GM18861 (cell line): Measurements from ENCODE around the gene KIAA0408.
"Not testable (repeated sequence)": the region's sequence is repeated elsewhere in the genome, so short reads cannot be mapped to it uniquely, and the experiment has no call there.

ENCODE experiments used
- ATAC-seq: cut with Tn5 transposase; IDR thresholded peaks from one replicate; pipeline ENCODE4 v1.9.1; 2021; ENCODE audit not compliant: unreplicated experiment

The KIAA0408 gene

DNA sequence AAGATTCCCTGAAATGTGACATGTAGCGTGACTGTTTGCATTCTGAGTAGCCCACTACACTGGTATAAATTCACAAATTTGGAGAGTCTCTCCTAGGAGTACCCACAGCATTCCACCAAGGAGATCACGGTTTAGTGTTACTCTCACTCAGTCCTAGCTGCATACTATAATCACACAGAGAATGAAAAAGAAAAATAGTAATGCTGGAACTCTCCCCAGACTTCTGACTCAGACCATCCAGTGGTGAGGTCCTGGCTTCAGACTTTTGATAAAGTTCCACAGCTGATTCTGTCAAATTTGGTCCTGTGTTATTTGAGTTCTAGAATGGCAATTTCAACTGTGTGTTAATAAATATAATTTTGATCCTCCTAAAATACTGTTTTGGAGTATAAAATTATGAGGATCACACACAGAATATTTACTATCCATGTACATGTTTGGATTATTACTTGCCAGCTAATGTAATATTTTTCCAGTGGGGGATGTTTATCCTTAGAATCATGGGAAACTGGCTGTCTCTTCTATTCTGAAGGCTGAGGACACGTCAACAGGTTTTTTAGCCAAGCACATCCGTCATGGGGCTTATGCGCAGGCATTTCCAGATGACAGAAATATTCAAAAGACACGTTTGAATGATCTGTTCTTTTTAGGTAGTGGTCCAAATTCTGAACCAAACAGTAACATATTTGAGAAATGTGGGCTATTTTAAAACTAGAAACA is 5.1 kb upstream of the KIAA0408 start:
- ATAC-seq = no peak

DNA sequence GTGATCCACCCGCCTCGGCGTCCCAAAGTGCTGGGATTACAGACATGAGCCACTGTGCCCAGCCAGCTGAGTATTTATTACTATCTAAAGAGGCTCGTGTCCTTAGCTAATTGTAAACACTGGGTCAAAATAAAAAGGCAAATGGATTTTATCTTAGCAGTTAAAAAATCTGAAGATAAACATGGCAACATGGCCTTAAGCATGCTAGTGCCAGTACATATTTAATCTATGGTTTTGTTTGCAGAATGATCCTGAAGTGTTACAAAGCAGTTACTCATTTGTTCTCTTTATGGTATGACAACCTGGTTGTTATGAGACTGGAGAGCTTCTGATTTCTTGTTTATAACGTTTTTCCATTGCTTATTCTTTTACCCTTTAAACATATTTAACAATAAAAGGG is 3.9 kb upstream of the KIAA0408 start:
- no peak for ATAC-seq

DNA sequence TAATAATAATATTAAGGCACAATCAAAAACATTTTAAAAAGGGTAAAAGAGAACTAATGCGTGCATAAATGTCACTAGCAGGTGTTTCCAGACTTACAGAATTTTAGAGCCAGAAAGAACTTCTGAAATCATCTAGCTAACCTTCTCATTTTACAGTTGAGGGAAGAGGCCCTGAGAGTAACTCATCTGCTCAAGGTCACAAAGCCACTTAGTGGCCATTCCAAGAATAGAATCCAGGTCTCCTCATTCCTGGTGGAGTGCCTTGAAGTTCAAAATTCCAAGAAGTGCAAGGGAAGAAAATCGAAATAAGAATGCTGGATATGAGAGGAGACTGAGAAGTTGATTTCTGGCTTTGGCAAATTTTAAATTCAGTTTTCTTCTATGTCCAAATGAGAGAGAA is 3.2 kb upstream of the KIAA0408 start:
- no peak for ATAC-seq

DNA sequence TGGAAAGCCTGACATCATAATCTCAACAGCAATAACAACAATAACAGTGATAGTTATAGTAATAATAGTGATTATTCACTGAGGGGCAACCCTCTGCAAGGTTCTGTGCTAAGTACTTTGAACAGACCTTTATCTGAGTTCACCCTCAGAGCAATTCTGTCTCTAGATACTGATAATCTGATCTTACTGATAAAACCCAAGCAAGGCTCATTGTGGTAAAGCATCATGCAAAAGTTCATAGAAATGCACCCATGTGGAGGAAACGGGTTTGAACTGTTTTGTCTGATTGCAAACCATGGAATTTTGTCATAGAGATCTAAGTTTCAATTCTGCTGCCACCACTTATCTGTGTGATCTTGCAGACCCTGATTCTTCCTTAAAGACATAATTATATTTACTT is 1.3 kb upstream of the KIAA0408 start:
- ATAC-seq = no peak

DNA sequence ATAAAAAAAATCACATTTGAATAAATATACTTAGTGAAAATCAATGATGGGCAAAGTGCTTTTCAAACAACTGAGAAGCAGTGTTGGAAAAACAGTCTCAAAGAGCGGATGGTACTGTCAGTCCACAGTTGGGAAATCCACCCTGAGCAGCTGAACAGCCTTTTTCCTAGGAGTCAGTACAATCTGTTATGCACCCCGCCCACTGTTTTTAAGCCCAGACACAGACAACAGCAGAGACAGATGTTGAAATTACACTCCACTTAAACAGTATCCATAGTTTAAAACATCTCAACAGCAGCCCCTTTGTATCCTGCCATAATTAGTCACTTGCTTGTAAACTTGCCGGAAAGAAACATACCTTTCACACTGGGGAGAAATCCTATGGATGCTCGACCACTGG is 372 bp downstream of the KIAA0408 start:
- ATAC-seq = no peak

DNA sequence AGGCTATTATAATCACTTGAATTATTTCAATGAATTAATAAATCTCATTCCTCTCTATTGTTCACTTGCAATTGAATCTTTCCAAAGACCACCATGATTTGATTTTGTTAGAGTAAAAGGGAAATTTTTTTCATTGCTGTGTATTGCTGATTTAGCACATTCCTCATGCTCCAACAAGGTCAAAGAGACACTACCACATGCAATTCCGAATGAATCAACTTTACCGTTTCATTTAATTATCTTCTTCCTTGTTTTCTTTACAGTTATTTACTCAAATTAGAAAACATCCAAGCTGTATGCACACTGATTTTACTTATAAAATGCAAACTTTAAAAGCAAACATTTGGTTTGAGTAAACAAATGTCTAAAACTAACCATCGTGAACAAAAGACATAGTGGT is 967 bp downstream of the KIAA0408 start:
- ATAC-seq = no peak

DNA sequence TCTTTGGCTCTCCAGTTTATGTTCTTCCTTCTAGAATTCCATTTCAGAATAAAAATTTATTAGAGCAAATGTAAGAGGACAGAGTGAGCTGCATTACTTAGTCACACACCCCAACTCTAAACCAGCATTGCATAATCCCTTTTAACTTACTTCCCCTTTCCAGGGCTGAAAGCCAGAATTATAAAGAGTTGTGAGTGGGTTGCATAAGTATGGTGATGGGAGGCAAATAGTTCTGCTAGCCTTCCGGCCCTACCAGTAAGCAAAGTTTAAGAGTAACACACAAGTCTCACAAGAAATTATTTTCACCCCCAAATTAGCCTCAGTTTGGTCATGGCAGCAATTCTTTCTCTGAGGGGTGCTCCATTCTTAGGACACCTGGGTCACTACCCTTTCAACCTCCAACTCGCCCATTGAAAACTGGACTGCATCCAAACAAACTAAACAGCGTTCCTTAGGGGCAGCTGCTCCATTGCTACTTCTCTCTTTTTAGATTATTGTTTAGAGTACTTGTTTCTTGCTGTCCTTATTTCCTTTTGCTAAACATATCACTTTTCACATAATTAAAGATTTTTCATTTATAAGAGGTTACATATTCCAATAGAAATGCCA is 1.6 kb downstream of the KIAA0408 start:
- no peak for ATAC-seq

DNA sequence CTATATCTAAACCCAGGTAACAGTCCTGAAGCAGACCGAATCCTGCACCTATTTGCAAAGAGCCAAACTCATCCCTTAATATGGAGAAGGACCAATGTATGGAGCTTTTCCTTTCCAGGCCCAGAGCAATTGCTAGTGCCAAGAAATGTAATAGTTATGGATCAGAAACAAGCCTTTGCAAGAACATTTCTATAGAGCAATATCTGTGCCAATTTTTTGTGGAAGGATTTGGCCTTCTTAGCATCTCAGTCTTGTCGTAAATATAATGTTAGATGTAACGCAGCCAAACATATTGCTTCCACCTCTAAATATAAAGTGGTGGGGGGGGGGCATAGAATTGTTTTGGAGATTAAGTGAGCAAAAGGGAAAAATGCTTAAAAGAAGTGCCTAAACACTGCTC is 2.7 kb downstream of the KIAA0408 start:
- no peak for ATAC-seq

DNA sequence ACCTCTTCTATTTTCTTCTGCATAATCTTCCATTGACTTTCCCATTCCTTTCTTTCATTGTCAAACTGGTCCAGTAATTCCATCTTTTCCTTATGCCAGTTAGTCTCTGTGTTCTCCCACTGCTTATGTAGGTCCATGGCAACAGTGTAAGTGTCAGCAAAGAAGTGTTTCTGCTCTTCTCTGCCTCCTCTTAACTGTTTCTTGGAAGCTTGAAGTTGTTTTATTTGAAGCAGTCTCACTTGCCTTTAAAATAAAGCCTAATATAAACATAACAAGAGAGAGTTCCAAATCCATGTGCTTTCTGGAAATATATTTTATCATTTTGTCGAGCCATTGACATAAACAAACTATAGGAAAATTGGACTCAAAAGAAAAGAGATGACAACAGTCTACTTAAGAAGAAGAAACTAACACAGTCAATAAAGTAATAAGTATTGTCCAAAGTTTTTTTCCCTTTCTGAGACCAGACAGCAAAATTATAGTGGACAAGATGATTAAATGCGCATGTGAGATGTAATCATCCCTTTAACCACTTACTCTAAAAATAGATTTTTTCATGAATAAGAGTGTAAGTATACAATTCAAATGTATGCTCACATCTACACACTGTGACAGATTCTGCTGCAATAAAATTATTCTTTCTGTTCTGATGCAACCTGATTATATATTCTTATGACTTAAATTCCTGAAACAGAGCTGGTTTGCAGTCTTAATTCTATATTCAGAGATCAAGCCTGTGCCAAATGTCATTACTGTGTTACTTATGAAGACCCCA is 5.2 kb downstream of the KIAA0408 start:
- ATAC-seq = no peak

DNA sequence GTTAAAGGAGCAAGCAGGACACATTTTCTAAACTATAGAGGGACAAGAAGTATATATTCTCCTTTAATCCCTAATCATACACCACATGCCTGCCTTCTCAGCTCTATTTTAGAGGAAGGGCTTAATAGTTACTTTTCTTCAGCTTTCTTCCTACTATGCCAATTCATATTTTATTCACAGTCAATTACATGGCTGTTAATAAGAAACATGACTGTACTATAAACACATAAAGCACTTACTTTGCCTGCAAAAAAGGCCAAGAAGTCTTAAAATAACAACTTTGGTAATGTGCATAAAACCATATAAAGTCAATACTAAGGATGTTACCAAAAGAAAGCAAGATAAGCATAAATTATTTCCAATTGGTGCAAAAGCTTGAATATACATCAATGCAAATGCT is 6.4 kb downstream of the KIAA0408 start:
- no peak for ATAC-seq

DNA sequence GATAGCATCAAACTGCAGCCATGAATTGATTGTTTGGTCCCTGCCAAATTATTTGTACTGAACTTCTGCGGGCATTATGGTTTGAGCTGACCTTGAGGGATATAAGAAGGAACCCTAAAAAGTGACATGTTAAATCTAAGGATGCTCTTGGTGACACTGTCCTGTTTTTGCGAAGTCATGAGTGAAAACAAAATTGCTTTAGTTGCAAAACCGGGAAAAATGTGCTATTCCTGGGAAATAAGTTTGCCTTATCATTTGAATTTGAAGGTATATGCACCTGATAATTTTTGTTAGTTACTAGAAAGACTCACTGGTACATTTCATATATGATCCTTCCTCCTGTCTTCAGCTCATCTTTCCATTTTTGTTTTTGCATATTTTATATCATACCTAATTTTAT is 7.8 kb downstream of the KIAA0408 start:
- ATAC-seq = no peak

DNA sequence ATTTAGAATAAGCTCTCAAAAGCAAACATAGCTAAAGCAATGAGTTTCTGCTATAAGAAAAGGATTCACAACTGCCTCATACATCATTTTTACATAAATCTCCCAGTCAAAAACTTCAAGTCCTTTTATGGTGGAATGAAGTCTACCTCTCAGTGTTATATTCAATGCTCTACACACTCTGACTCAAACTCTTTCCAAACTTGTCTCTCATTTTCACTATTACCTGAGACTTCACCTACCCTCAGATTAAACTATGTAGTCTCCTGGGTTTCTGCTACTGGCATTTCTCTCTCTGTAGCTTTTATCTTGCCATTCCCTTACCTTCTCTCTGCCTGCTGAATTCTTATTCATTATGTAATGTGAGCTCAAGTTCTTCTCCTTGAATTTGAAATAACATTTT is 11.4 kb downstream of the KIAA0408 start:
- ATAC-seq = no peak

DNA sequence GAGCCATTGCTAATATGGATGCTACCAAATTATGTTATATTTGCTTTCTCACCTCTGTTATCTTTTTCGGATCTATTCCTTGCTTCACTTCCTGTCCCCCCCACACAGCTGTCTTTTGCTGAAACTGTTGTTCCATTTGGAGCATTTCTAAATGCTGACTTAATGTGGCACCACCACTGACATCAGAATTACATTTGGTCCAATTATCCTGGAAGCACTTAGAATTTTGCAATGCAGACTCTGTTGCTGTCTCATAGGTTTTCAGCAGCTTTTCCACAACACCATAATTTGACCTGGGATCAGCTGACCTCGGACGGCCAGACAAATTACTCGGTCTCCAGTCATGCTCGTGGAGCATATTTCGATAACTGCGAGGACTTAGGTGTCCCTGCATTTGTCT is 12.8 kb downstream of the KIAA0408 start:
- no peak for ATAC-seq

DNA sequence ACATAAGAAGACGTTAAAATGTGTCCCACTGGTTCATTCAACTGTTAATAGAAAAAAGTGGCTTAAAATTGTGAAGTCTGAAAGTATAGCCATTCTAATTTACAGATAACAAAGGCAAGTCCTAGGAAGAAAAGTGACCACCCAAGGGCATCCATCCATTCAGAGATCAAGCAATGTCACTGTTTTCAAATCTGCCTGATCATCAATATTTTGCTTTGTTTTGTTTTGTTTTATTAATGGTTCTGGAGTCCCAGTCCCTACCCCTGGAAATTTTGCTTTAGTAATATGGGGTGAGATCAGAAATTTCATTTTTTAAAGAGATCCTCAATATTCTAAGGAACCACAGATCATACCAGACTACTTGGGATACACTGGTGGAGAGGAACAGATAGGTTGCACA is 17.3 kb downstream of the KIAA0408 start:
- no peak for ATAC-seq

DNA sequence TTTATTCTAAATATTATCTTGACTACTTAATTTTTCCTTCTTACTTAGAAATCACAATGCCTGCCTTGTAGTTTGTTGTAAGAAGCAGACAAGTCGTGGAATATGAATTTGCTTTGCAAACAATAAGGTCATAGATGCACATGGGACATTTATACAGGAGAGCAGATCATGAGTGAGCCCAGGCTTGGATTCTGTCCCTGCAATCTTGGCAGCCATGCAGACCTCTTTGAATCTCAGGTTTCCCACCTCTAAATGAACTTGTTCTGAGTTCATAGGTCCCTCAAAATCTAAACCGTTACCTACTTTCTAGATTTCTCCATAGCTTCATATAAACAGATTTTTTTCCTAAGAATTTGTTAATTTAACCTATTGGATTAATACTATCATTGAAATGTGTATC is 19.5 kb downstream of the KIAA0408 start:
- no peak for ATAC-seq

DNA sequence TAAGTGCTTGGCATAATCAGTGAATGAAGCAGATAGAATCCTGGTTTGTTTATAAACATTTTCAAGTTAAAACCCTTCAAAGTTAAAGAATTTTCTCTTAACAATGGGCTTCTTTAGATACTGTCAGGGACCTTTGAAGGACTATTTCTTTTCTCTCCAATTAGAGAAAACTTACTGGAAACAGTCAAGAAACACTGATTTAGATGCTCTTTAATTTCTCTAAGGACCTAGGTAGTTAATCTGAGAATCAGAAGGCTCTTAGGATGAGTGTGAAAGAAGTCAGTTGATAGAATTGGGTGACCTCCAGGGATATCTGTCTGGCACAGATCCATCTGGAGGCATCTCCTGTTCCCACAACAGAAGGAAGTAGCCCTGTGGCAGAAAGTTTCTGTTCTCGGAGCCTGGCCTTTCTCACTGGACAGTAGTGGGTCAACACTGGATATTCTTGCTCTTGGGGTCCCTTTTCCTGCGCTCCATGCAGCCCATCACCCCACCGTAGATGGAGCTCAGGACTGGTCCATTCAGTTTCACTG is 22.5 kb downstream of the KIAA0408 start:
- ATAC-seq = no peak

DNA sequence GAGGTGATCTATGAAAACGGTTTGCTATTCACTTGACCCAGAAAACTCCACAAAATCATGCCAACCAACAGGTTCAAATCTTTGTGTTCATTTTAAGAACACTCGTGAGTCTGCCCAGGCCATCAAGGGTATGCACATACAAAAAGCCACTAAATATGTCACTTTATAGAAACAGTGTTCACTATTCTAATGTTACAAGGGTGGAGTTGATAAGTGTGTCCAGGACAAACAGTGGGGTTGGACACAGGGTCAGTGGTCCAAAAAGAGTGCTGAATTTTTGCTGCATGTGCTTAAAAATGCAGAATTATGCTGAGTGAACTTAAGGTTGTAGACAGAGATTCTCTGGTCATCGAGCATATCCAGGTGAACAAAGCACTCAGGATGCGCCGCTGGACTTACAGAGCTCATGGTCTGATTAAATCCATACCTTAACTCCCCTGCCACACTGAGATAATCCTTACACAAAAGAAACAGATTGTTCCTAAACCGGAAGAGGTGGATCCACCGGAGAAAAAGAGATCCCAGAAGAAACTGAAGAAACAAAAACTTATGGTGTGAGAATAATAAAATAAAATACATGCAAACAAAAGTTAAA is 23.5 kb downstream of the KIAA0408 start:
- no peak for ATAC-seq

DNA sequence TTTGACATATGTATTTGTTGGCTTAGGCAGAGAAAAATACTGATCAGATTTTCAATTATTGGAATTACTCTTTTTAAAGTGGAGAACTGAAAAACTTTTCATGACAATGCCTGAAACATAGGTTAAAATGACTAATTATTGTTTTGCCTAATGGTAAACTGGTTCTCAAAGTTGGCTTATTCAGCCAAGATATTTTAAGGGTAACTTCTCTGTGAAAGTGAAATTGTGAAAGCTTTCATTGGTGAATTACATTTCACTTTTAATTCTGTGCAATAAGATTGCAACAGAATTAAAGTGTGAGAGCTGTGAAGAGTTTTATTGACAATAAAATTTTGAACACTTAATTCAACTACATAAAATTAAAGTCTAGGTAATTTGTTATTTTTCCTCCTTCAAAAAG is 24.5 kb downstream of the KIAA0408 start:
- no peak for ATAC-seq

DNA sequence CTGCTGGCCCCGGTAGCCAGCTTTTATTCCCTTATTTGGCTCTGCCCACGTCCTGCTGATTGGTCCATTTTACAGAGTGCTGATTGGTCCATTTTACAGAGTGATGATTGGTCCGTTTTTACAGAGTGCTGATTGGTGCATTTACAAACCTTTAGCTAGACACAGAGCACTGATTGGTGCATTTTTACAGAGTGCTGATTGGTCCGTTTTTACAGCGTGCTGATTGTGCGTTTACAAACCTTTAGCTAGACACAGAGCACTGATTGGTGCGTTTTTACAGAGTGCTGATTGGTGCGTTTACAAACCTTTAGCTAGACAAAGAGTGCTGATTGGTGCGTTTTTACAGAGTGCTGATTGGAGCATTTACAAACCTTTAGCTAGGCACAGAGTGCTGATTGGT is 30.6 kb downstream of the KIAA0408 start:
- ATAC-seq = not testable (repeated sequence)

DNA sequence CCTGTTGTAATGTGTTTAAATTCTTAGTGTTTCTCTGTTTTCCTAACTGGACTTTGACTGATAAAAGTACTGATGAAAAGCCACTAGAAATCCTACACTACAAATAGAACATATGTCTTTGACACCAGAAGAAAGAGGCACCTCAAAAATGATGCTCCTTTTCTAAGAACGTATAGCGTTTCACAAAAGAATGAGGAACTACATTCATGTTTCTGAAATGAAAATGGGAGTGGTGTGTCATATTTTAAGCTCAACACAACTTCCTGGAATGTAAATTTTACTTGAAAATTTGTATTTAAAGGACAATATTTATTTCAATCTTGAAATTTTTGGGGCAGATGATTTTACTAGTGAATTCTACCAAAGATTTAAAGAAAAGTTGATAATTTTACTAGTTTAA is 35.3 kb downstream of the KIAA0408 start:
- ATAC-seq = no peak

DNA sequence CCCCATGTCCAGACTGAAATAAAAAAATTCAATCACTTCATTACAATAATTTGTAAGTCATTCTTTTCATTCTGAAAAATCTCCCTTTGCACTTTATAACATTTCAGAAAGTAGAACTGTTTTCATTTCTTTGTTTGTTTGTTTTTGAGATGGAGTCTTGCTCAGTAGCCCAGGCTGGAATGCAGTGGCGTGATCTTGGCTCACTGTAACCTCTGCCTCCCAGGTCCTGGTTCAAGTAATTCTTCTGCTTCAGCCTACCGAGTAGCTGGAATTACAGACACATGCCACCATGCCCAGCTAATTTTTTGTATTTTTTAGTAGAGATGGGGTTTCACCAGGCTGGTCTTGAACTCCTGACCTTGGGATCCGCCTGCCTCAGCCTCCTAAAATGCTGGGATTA is 38.0 kb downstream of the KIAA0408 start:
- ATAC-seq = not testable (repeated sequence)

DNA sequence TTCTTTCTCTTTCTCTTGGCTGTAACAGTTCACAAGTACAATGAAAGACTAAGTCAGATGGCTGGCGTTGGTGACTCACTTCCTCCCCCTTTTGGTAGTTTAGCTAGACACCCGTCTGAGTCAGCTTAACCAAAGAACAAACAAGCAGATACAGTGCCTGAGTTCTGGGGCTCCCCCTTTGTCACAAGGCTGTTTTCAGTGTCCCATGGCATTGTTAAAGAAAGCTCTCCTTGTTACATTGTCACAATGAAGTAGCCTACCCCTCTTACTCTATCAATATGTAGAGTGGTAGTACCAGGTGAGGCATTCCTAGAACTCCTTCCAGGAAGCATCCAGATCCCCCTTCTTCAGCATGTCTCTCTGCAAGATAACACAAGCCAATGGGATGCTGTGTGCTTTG is 38.6 kb downstream of the KIAA0408 start:
- ATAC-seq = peak; percentile 100
